Measurements from ENCODE around the gene GDPD5. TPM values are rescaled to one million over a fixed set of nuclear protein-coding genes. Genes with fewer than 3 reads are reported as not detected.

The GDPD5 gene
- total RNA-seq, 1 donor from 2014 or later = 6.9 TPM

DNA sequence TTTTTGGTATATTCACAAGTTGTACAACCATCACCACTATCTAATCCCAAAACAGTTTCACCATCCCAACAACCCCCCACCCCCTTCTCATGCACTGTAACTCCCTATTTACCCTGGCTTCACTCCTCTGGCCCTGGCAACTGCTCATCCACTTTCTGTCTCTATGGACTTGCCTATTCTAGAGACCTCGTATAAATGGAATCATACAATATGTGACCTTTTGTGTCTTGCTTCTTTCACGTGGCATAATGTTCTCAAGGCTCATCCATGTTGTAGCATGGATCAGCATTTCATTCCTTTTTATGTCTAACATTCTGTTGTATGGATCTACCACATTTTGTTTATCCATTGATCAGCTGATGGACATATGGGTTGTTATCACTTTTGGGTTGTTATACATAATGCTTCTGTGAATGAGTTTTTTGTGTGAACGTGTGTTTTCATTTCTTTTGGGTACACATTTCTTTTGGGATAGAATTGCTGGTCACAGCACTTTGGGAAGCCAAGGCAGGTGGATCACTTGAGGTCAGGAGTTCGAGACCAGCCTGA lies 46.1 kb downstream of the GDPD5 start:
- intact Hi-C loops (cut with DNase I) = no loop called here
- DNase-seq (ENCODE audit: low spot score) = no peak

DNA sequence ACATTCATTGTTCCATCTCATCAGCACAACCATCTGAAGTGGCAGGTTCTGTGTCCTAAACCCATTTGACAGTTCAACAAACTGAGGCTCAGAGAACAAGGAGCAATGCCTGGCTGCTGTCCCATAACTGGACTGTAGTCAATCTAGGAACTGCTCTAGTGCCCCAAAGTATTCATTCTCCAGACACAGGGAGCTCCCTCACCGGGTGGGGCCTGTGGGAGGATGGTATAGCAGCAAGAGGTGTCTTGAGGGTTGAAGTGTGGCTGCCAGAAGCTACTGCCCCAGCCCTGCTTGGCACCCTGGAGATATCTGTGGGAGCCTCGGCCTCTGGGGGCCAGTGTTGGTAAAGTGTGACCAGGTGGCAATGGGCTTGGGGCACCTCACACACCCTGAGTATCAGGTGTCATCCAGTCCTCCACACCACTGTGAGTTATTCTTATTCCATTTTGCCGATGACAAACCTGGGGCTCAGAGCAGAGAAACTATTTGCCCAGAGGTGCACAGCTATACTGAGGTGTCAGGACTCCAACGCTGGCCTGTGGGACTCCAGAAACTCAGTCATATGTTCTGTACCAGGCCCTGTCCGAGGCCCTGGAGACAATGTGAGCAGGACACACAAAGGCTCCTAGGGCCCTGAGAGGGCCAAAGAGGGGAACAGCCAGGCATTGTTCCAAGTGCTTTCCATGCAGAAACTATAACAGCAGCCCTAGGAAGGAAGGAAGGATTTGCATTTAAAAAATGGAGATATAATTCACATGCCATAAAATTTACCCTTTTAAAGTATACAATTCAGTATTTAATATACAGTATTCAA lies 46.8 kb downstream of the GDPD5 start:
- no peak for DNase-seq (ENCODE audit: low spot score)
- intact Hi-C loops (cut with DNase I) = no loop called here

- intact Hi-C loops (cut with DNase I) = no loop called here
Observed at GRCh38 chr11:75477614-75477935, 48.2 kb downstream of the GDPD5 start.

DNA sequence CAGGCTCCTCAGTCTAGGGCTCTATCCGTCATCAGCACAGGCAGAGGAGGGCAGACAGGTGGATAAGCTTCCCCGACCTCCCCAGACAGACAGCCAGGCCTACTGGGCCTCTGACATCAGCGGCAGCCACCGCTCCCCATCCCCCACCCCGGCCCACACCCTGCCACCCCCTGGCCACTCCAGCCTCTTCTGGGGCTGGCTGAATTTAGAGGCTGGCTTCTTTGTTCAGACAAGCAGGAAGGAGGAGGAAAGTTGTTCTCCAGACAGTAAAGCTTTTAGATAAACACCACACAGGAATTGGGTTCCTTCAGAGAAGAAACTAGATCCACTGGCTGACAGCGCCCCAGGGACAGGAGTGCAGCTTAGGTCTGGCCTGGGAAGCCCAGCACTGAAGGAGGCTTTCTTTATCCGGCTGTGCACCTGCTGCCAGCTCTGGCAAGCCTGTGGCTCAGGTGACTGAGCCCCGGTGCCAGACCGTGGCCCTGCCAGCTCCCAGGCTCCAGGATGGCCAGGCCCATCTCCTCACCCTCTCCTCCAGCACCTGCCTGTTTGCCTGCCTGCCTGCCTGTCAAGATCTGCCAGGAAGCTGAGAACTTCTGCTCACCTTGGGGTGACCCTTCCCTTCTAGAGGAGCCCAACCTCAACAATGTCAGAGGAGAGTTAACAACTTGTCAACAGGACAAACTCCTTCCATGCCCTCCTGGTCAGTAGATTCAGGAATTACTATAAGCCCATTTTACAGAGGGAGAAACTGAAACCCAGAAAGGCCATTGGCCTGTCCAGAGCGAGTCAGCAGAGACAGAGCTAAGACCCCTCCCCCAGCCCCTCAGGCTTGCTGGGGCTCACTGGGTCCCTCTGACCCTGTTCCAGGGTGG lies 48.8 kb downstream of the GDPD5 start:
- no peak for DNase-seq (ENCODE audit: low spot score)
- intact Hi-C loops (cut with DNase I) = no loop called here

More at GRCh38 chr11:75477614-75477935, 48.2 kb downstream of the GDPD5 start:
- DNase-seq (ENCODE audit: low spot score) = no peak

- intact Hi-C loops (cut with DNase I) = no loop called here
- no peak for DNase-seq (ENCODE audit: low spot score)
Observed at GRCh38 chr11:75475767-75476650, 49.7 kb downstream of the GDPD5 start.

DNA sequence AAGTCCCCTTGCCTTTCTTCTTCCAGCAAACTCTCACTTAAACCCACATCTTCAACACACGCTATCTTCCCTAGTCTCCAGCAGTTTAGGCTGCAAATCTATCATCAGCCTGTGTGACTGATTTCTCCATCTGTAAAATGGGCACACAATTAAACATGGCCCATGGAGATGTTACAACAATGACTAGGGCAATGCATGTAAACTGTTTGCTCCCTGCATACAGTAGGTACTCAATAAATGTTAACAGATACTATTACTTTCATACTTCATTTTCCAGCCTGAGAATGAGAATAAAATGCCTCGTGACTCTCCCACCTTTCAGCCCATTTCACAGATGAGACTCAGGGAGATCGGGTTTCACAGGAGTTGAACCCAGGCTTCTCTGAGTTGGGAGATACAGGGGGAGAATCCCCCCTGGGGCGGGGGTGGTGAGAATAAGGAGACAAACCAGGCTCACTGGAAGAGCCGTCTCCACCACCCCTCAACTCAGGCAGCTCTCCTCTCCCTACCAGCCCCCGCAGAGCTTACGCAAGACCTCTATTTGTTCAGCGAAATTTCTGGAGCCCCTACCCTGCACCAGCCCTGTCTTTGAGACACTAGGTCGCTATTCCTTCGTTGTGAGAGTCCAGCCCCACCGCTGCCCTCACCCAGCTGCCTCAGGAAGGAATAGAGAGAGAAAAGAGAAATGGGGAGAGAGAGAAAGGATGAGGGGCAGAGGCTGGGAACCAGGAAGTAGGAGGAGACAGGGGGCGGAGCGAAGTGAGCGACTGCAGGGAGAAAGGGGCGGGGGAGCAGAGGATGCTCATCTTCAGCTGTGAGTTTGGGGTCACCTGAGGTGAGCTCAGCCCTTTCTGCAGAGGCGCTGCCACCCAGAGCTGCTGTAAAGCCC lies 50.6 kb downstream of the GDPD5 start:
- intact Hi-C loops (cut with DNase I) = no loop called here
- no peak for DNase-seq (ENCODE audit: low spot score)

GRCh38 chr11:75474240-75474639 lies 51.5 kb downstream of the GDPD5 start:
- intact Hi-C loops (cut with DNase I) = no loop called here
- no peak for DNase-seq (ENCODE audit: low spot score)

- intact Hi-C loops (cut with DNase I) = no loop called here
- no peak for DNase-seq (ENCODE audit: low spot score)
Observed at GRCh38 chr11:75473684-75474083, 52.1 kb downstream of the GDPD5 start.

DNA sequence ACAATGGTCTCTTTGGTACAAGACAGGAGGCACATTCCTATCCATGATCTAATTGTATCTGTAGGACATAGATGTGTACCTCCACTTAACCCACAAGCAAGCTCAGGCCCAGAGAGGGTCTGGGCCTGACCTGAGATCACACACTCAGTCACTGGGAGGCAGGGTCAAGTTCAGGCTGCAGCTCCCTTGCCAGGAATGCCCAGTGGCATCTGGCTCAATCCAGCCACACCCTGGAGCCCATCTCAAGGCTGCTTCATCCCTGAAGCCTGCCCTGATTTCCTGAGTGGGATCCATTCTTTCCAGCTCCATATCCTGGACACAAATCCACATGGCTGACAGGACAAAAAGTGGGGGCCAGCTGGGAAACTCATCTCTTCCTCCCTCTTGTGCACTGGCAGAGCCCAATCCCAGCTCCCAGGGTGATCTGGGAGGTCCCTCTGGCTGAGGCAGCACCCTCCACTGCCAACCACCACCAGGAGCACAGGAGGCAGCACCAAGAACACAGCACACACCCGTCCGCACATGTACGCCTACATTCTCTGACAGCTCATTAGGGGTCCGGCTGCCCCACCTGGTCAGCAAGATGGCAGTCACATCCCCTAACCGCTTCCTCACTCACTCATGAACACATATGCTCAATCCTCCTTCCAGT lies 53.5 kb downstream of the GDPD5 start:
- intact Hi-C loops (cut with DNase I) = no loop called here
- DNase-seq (ENCODE audit: low spot score) = no peak

DNA sequence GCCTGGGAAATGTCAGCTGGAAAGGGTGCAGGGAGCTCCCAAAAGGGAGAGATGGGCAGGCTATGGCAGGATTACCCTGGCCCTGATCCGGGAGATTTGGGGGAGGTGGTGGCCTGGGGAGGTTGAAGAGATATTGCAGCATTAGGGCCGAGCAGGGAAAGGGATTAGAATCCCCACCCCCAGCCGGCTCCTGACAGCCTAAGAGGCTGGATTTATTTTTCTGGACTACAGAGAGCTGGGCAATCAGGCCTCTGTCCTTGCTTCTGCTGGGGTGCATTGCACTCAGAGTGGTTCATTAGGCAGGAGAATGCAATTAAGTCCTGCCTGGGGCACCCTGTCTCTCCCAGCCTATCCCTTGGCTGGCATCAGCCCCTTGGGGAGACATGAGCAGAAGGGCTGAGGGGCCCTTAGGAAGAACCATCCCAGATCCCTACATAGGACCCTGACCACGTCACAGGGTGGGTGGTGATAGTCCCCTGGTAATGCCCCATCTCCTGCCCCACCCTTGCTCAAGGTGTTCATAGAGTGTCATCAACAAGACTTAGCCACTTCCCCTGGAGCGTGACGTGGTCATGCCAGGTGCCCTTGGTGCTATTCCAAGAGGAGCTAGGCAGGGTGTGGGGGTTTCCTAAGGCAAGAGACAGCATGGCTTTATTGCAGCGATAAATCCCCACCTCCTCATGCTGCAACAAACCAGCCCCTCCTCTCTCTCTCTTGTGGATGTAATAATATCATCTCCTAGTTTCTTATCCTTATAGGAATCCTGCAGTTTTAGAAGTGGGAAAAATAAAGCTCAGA lies 54.4 kb downstream of the GDPD5 start:
- no peak for DNase-seq (ENCODE audit: low spot score)
- intact Hi-C loops (cut with DNase I) = no loop called here

GRCh38 chr11:75470476-75471080 lies 55.2 kb downstream of the GDPD5 start:
- no peak for DNase-seq (ENCODE audit: low spot score)
- intact Hi-C loops (cut with DNase I) = no loop called here

DNA sequence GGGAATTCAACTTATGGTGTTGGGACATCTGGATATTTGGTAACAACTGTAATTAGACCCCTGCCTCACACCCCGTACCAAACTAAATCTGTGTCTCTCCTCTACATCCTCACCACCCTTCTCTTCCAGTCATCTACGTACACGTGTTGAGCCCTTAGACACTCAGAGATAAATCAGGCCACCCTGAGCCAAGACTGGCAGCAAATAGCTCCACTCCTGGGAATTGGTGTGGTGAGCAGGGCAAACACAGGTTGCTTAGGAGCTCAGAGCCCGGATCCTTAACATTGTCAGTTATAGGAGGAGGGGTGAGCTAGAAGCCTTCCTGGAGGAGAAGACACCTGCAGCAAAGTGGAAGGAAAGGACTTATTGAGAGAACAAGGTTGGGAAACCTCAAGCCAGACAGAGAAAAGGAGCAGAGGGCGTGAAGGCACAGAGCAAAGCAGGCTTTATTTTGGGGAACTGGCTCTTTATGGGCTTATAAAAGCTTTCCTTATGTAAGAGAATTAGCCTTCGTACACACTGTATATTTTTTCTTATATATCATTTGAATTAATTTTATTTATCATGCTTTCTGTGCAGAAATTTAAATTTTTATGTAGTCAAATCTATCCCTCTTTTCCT lies 55.8 kb downstream of the GDPD5 start:
- no peak for DNase-seq (ENCODE audit: low spot score)
- intact Hi-C loops (cut with DNase I) = no loop called here

DNA sequence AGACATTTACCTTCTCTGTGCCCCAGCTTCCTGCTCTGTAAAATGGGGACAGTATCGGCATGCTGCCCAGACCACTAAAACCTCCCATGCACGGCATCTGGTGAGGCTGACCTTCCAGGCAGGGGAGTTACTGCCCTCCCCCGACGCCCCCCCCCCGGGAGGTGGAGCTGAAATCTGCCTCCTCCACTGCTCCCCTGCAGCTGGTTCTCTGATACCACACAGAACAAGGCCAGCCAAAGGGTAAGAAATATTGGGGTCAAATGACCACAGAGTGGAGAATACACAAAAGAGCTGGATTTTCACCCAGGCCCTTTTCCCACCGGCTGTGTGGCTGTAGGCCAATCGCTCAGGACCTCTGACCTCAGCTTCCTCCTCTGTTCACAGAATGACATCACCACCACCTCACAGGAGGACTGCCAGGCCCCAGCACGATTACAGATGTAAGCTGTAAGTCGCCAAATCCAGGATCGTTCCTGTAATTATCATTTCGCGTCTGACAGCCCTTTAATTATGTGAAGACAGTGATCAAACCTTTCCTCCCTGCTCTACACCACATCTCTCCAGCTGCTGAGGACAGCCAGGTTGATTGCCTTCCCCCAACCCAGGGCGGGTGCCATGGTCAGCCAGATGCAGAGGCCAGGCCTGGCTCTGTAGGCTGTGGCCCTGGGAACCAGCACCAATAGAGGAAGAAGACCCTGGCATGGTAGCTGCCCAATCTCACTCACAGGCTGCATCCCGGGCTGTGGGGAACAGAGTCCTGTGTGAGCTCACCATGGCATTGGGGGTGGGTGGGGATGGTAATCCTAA lies 57.0 kb downstream of the GDPD5 start:
- intact Hi-C loops (cut with DNase I) = no loop called here
- DNase-seq (ENCODE audit: low spot score) = peak; percentile 81

DNA sequence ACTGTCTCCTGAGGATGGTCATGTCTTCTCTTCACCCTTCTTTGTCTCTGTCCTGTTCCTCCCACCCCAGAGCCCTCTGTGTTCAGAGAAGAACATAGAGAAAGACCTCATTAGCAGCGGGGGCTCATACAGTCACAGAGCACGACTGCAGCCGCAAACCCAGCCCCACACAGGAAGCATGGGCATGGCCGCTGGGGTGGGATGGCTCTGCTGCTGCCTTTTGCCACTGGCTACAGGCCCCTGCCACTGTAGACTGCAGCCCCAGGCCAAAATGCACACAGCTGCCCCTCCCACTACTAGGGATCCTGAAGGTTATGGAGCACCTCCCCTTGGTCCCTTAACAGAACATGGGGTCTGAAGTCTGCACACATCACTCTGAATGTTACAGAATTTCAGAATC lies 57.9 kb downstream of the GDPD5 start:
- DNase-seq (ENCODE audit: low spot score) = no peak
- intact Hi-C loops (cut with DNase I) = no loop called here

DNA sequence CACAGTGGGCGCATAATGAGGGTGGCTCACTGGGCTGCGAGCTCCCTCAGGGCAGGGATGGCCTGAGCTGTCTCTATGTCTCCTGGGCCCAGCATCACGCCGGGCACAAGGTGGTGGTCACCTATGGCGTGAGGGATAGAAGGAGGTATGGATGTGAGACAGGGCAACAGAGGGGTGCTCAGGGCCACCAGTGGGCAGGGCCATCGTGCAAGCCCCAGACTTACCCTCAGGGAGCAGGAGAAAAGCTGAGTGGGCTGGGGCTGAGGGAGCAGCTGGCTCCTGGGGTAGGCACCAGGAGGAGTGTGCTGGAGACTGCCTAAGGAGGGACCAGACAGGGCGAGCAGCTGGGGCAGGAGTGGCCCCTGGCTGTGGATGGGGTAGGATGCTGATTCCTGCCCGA lies 58.4 kb downstream of the GDPD5 start:
- no peak for DNase-seq (ENCODE audit: low spot score)

More for the DNA sequence above, 58.4 kb downstream of the GDPD5 start:
- intact Hi-C loops (cut with DNase I) = no loop called here

All from cardiac septum (tissue), 1 donor.